Thoracic aorta (tissue), 2 donors: ENCODE measurements around the gene NKD1. TPM values are rescaled to one million over a fixed set of nuclear protein-coding genes. Genes with fewer than 3 reads are reported as not detected.
"Not testable (repeated sequence)": the region's sequence is repeated elsewhere in the genome, so short reads cannot be mapped to it uniquely, and the experiment has no call there.

Source experiments
- ATAC-seq: fragments of 150-250 bp; one replicate; pipeline ENCODE4 v1.8.0; 2017; ENCODE audit warnings: low read depth; ENCODE audit not compliant: insufficient number of reproducible peaks, low FRiP score
- DNase-seq: peaks from one replicate; pipeline ENCODE4 v3.0.0-alpha.2; 2020; ENCODE audit warnings: low spot score
- H3K27ac ChIP-seq, 2 donors: fragments of 200-600 bp; sonication (generic); 1 replicate in 1 of 2; 2 replicates in 1 of 2; pipeline ENCODE4 v1.5.1; 2016; ENCODE audit warnings: mild to moderate bottlenecking in 2 of 2, moderate library complexity in 2 of 2
- H3K27me3 ChIP-seq: fragments of 200-600 bp; sonication (generic); replicated peaks from 2 replicates; pipeline ENCODE4 v1.6.0; 2016; ENCODE audit warnings: mild to moderate bottlenecking; ENCODE audit not compliant: insufficient read depth
- H3K36me3 ChIP-seq: fragments of 200-600 bp; sonication (generic); one replicate; pipeline ENCODE4 v1.5.1; 2016
- H3K4me1 ChIP-seq, 2 donors: fragments of 200-600 bp; sonication (generic); 1 replicate in 1 of 2; 2 replicates in 1 of 2; pipeline versions ENCODE4 v1.5.1 to v1.6.0; 2016; ENCODE audit warnings: low read depth in 2 of 2, mild to moderate bottlenecking in 1 of 2; ENCODE audit not compliant: control insufficient read depth in 1 of 2
- H3K4me3 ChIP-seq: fragments of 200-600 bp; sonication (generic); 2 replicates; pipeline ENCODE4 v1.5.1; 2016; ENCODE audit warnings: mild to moderate bottlenecking
- H3K9me3 ChIP-seq: fragments of 200-600 bp; sonication (generic); 2 replicates; pipeline ENCODE4 v1.5.1; 2016
- total RNA-seq, 2 donors: library from RNA; depleted of rRNA; stranded (reverse); fragments of >200 nt; gene quantifications; one replicate each; pipeline versions ENCODE4 v1.1.0 to v1.2.3, GENCODE V29; 2016
- TF ChIP-seq, protein P1 (sequence below): fragments of 200-600 bp; sonication (generic); IDR thresholded peaks from one replicate; pipeline ENCODE4 v1.5.1; 2019; ENCODE audit warnings: antibody characterized with exemption

NKD1 gene
- total RNA-seq, 2 donors from 2014 or later, result 30.2 to 41.7 TPM

GRCh38 chr16:50534556-50534955, 13.6 kb upstream of the NKD1 start:
- Histone ChIP-seq H3K27me3 (no peaks in the 10 kb centered on the region), H3K27ac (no peak overlapping the region), H3K36me3 (no peaks in the 10 kb centered on the region), H3K4me1 (no peaks in the 10 kb centered on the region), H3K9me3 (peaks cover 6% of the 10 kb centered on the region), H3K4me3 (no peak overlapping the region)
- ATAC-seq, result no peak
- no peak for DNase-seq
- TF ChIP-seq, protein P1, sequence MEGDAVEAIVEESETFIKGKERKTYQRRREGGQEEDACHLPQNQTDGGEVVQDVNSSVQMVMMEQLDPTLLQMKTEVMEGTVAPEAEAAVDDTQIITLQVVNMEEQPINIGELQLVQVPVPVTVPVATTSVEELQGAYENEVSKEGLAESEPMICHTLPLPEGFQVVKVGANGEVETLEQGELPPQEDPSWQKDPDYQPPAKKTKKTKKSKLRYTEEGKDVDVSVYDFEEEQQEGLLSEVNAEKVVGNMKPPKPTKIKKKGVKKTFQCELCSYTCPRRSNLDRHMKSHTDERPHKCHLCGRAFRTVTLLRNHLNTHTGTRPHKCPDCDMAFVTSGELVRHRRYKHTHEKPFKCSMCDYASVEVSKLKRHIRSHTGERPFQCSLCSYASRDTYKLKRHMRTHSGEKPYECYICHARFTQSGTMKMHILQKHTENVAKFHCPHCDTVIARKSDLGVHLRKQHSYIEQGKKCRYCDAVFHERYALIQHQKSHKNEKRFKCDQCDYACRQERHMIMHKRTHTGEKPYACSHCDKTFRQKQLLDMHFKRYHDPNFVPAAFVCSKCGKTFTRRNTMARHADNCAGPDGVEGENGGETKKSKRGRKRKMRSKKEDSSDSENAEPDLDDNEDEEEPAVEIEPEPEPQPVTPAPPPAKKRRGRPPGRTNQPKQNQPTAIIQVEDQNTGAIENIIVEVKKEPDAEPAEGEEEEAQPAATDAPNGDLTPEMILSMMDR, result no peak

GRCh38 chr16:50534958-50535357, 13.2 kb upstream of the NKD1 start:
- TF ChIP-seq, protein P1, result no peak

DNA sequence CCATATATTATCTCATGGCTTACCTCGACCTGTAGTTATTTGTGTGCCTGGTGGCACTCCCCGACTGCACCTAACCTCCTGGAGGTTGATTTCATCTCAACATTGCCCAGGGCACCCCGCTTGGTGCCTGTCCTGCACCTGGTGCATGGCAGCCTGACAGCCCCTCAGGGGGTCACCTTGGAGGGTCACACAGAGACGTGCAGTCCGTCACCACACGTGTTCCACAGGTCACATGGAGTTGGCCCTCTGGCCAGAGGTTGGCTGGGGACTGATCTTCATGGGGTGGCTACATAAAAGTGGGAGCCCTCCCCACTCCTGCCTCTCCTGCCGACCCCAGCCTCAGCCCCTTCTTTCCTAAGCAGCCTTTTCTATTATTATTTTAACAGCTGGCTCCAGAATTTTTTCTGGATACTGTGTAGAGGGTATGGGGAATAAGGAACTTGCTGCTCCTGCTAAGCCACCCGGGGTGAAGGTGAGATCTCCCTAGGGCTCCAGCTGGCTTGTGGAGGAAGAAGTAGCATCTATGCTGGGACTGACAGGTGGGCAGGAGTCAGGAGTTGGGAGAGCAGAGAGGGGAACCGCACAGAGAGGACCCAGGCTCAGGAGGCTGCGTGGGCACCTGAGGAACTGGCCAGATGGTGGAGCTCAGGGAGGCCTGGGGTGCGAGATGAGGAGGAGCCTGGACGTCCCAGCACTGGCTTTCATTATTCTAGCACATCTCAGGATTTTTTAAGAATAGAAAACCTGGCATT, 12.5 kb upstream of the NKD1 start:
- Histone ChIP-seq H3K4me3 (no peak overlapping the region), H3K4me1 (no peaks in the 10 kb centered on the region), H3K27me3 (no peaks in the 10 kb centered on the region), H3K27ac (no peak overlapping the region), H3K9me3 (no peaks in the 10 kb centered on the region), H3K36me3 (no peaks in the 10 kb centered on the region)
- no peak for ATAC-seq
- DNase-seq, result no peak
- TF ChIP-seq, protein P1, result no peak

More at GRCh38 chr16:50534958-50535357, 13.2 kb upstream of the NKD1 start:
- DNase-seq, result no peak
- ATAC-seq, result no peak
- Histone ChIP-seq H3K4me1 (no peaks in the 10 kb centered on the region), H3K4me3 (no peak overlapping the region), H3K9me3 (peaks cover 2% of the 10 kb centered on the region), H3K36me3 (no peaks in the 10 kb centered on the region), H3K27me3 (no peaks in the 10 kb centered on the region), H3K27ac (no peak overlapping the region)

- not testable (repeated sequence) for DNase-seq, H3K36me3 ChIP-seq
Measured at GRCh38 chr16:50536258-50536645, 11.9 kb upstream of the NKD1 start.

DNA sequence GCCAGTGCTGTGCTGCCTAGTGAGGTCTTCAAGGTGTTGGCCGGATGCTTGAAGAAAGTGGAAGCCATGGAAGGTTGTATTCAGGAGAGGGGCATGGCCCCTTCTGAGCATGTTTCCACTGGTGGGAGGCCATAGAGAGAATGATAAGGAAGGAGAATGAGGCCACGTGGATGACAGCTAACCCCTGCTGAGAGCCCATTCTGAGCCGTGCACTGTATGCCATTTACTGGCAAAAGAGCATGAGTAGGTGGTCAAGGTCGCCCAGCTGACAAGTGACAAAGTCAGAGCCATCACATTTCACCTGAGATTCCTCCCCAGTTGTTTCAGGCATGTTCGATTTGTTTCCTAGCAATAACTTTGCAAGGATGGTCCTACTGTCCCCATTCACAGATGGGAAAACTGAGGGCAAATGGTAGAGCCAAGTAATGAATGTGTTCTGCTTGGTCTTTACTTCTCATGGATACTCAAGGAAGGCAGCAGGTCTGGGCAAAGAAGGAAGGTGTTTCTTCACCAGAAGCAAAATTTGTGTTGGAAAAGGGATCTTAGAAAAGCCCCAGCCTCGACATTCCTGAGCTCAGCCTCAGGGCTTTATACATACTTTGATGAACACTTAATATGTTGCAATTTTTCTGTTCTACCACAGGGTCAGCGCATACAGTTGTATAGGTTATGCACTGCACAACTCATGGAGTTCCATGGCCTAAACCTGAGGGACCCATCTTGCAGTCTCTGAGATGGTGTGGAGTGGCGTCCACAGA, 10.5 kb upstream of the NKD1 start:
- Histone ChIP-seq H3K27me3 (no peaks in the 10 kb centered on the region), H3K27ac (no peak overlapping the region), H3K4me3 (no peak overlapping the region), H3K4me1 (no peaks in the 10 kb centered on the region), H3K36me3 (no peaks in the 10 kb centered on the region), H3K9me3 (no peaks in the 10 kb centered on the region)
- TF ChIP-seq, protein P1, result no peak
- no peak for ATAC-seq
- no peak for DNase-seq

More at GRCh38 chr16:50536258-50536645, 11.9 kb upstream of the NKD1 start:
- H3K27me3 ChIP-seq, H3K27ac ChIP-seq, H3K4me3 ChIP-seq, ATAC-seq, H3K4me1 ChIP-seq, H3K9me3 ChIP-seq: not testable (repeated sequence)
